Measurements from ENCODE around the gene IKZF4. TPM values are rescaled to one million over a fixed set of nuclear protein-coding genes. Genes with fewer than 3 reads are reported as not detected.

IKZF4 gene
- total RNA-seq, 2 donors from 2014 or later: 4.5 to 7.6 TPM

DNA sequence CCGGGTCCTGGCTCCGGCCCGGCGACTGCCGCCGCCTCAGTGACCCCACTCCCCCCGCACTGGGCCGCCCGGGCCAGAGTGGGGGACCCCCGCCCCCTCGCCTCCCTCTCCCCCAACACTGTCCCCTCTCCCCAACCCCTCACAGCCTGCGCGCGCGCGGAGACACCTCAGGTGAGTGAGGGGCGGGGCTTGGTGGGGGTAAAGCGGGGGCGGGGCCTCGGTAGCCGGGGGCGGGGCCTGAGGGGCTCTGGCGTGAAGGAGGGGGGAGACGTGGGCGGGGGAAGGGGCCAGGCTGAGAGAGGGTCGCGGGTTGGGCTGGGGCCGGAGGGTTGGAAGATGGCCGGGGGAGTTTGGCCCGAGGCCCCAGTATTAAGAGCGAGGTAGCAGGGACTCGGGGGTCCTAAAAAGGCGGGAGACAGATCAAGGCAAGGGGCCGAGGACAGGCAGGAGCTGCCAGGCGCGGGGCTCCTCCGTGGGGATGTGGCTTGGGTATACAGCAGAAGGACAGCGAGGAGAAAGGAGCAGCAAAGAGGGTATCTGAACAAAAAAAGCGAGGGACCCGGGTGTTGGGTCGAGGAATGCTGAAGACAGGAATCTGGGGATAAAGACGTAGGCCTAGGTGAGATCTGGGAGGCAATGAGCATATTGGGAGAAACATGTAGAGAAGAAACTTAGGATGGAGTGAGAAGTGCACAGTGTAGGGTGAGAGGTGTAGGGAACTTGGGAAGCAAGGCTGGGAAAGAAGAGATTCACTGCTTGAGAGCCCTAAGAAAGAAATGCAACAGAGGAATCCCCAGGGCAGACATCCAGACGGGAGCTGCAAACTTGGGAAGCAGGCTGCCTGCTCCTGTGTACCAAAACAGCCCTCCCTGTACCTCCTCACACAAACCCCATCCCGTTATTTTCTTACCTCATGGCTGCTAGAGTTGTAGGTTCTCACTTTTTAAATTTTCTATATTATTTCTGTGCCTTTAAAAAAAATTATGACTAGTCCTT is 13.0 kb upstream of the IKZF4 start:
- Histone ChIP-seq H3K4me1 (ENCODE audit: control insufficient read depth in 1 of 2, low read depth in 2 of 2) (peaks cover 0 to 8% of the 10 kb centered on the region in 2 donors), H3K27me3 (replicated peaks; ENCODE audit: insufficient read depth) (no peaks in the 10 kb centered on the region), H3K27ac (peak overlapping the region; percentile 93), H3K4me3 (peak overlapping the region; percentile 94), H3K36me3 (peaks cover 8% of the 10 kb centered on the region), H3K9me3 (no peaks in the 10 kb centered on the region)
- DNase-seq (ENCODE audit: low spot score) (no peak), ATAC-seq (ENCODE audit: insufficient number of reproducible peaks, low FRiP score, low read depth) (peak; percentile 35)
- TF ChIP-seq, protein P1, sequence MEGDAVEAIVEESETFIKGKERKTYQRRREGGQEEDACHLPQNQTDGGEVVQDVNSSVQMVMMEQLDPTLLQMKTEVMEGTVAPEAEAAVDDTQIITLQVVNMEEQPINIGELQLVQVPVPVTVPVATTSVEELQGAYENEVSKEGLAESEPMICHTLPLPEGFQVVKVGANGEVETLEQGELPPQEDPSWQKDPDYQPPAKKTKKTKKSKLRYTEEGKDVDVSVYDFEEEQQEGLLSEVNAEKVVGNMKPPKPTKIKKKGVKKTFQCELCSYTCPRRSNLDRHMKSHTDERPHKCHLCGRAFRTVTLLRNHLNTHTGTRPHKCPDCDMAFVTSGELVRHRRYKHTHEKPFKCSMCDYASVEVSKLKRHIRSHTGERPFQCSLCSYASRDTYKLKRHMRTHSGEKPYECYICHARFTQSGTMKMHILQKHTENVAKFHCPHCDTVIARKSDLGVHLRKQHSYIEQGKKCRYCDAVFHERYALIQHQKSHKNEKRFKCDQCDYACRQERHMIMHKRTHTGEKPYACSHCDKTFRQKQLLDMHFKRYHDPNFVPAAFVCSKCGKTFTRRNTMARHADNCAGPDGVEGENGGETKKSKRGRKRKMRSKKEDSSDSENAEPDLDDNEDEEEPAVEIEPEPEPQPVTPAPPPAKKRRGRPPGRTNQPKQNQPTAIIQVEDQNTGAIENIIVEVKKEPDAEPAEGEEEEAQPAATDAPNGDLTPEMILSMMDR (IDR thresholded peaks at IDR 0.05): no peak

DNA sequence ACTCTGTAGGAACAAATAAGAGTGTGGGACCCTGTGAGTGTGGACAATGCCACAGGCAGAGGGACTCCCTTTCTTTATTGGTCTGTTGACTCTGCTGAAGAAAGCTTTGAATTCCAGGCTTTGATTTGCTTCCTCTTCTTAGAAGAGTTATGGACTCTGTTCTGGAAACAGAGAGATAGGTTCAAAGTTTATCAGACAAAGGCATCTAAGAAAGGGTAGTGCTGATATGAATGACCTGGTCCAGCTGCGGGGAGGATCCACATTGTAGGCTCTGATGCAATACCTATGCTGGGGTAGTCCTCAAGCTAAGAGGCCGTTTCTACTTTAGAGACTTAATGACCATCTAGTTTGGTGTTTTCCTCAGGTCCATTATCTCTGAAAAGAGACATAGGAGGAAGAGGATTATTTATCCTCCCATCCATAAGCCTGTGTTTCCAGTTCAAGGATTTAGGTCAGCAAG is 10.7 kb upstream of the IKZF4 start:
- H3K4me3 ChIP-seq: no peak overlapping the region
- no peaks in the 10 kb centered on the region for H3K9me3 ChIP-seq
- no peaks in the 10 kb centered on the region for H3K27me3 ChIP-seq (replicated peaks; ENCODE audit: insufficient read depth)
- TF ChIP-seq, protein P1 (IDR thresholded peaks at IDR 0.05): no peak
- no peak for DNase-seq (ENCODE audit: low spot score)
- ATAC-seq (ENCODE audit: insufficient number of reproducible peaks, low FRiP score, low read depth): no peak
- H3K27ac ChIP-seq: no peak overlapping the region
- peaks cover 0 to 8% of the 10 kb centered on the region in 2 donors for H3K4me1 ChIP-seq (ENCODE audit: control insufficient read depth in 1 of 2, low read depth in 2 of 2)
- H3K36me3 ChIP-seq: no peaks in the 10 kb centered on the region

GRCh38 chr12:56011509-56012090 is 9.2 kb upstream of the IKZF4 start:
- H3K36me3 ChIP-seq: no peaks in the 10 kb centered on the region
- DNase-seq (ENCODE audit: low spot score): no peak
- TF ChIP-seq, protein P1 (IDR thresholded peaks at IDR 0.05): no peak
- H3K9me3 ChIP-seq: no peaks in the 10 kb centered on the region
- peaks cover 0 to 8% of the 10 kb centered on the region in 2 donors for H3K4me1 ChIP-seq (ENCODE audit: control insufficient read depth in 1 of 2, low read depth in 2 of 2)
- no peak overlapping the region for H3K4me3 ChIP-seq
- no peak for ATAC-seq (ENCODE audit: insufficient number of reproducible peaks, low FRiP score, low read depth)
- H3K27ac ChIP-seq: no peak overlapping the region
- no peaks in the 10 kb centered on the region for H3K27me3 ChIP-seq (replicated peaks; ENCODE audit: insufficient read depth)

- ATAC-seq (ENCODE audit: insufficient number of reproducible peaks, low FRiP score, low read depth) (no peak), DNase-seq (ENCODE audit: low spot score) (no peak)
- TF ChIP-seq, protein P1 (IDR thresholded peaks at IDR 0.05): no peak
Observed at GRCh38 chr12:56013482-56013881, 7.4 kb upstream of the IKZF4 start.

DNA sequence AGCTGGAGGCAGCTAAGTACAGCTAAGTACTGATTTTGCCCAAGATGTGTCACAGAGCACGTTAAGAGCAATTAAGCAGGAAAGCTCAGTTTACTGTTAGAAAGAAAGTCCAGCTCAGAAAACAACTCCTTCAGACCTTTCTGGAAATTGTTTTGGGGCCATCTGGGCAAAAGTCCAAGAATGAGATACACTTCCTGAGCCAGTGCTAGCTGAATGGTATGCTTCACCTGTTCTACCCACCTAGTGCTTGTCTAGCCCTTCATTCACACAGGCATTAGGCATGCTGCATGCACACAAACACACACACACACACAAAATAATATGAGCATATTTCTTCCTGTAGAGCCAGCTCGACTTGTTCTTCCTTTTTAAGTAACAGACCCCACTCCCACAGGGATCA is 6.6 kb upstream of the IKZF4 start:
- Histone ChIP-seq H3K4me3 (no peak overlapping the region), H3K27me3 (replicated peaks; ENCODE audit: insufficient read depth) (no peaks in the 10 kb centered on the region), H3K9me3 (no peaks in the 10 kb centered on the region), H3K4me1 (ENCODE audit: control insufficient read depth in 1 of 2, low read depth in 2 of 2) (no peaks in the 10 kb centered on the region), H3K27ac (no peak overlapping the region), H3K36me3 (peaks cover 8% of the 10 kb centered on the region)
- ATAC-seq (ENCODE audit: insufficient number of reproducible peaks, low FRiP score, low read depth): no peak
- DNase-seq (ENCODE audit: low spot score): no peak
- TF ChIP-seq, protein P1 (IDR thresholded peaks at IDR 0.05): no peak

More at GRCh38 chr12:56013482-56013881, 7.4 kb upstream of the IKZF4 start:
- no peaks in the 10 kb centered on the region for H3K27me3 ChIP-seq (replicated peaks; ENCODE audit: insufficient read depth)
- no peaks in the 10 kb centered on the region for H3K9me3 ChIP-seq
- H3K27ac ChIP-seq: no peak overlapping the region
- no peak overlapping the region for H3K4me3 ChIP-seq
- peaks cover 4% of the 10 kb centered on the region for H3K36me3 ChIP-seq
- H3K4me1 ChIP-seq (ENCODE audit: control insufficient read depth in 1 of 2, low read depth in 2 of 2): peaks cover 0 to 1% of the 10 kb centered on the region in 2 donors

Measured in thoracic aorta (tissue), 2 donors.